ENCODE measurements around the gene SLC6A18. TPM values are rescaled to one million over a fixed set of nuclear protein-coding genes. Genes with fewer than 3 reads are reported as not detected.
"Not testable (repeated sequence)": the region's sequence is repeated elsewhere in the genome, so short reads cannot be mapped to it uniquely, and the experiment has no call there.

Gene SLC6A18
- total RNA-seq, 1 experiment from 2014 or later = not detected

DNA sequence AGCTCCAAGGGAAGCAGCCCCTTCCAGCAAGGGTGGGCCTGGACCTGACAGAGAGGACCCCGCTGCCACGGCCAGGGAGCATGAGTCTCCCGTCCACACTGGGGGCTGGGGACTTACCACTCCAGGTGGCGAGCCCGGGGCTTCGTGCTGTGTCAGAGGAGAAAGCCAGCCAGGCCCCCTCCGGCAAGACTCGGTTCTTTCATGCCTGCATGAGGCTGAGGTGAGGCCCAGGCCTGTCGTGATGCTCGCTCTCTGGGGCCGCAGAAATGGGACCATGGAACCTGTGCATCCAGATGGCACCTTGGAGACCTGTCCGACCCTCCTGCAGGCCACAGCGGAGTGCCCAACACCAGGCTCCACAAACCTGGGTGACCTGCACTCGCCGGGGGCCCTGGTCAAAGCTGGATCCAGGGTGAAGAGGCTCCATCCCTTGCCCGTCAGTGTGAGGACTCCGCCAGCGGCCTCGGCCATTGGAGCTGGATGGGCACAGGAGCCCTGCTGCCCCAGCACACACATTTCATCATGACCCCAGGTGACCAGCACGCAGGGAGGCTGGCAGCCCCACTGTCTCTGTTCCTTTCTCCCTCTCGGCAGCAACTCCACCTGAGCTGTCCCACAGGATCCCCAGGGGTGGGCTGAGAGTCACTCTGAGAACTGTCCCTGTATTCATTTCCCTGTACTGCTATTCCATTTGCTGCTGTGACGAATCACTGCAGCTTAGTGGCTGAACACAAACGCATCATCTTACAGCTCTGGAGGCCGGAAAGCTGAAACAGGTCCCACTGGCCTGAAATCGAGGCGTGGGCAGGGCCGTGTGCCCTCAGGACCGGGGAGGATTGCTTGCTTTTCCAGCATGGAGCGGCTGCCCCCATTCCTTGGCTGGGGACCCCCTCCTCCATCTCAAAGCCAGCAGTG is 24.4 kb downstream of the SLC6A18 start:
- DNase-seq (ENCODE audit: extremely low read depth, low read depth) = no peak

DNA sequence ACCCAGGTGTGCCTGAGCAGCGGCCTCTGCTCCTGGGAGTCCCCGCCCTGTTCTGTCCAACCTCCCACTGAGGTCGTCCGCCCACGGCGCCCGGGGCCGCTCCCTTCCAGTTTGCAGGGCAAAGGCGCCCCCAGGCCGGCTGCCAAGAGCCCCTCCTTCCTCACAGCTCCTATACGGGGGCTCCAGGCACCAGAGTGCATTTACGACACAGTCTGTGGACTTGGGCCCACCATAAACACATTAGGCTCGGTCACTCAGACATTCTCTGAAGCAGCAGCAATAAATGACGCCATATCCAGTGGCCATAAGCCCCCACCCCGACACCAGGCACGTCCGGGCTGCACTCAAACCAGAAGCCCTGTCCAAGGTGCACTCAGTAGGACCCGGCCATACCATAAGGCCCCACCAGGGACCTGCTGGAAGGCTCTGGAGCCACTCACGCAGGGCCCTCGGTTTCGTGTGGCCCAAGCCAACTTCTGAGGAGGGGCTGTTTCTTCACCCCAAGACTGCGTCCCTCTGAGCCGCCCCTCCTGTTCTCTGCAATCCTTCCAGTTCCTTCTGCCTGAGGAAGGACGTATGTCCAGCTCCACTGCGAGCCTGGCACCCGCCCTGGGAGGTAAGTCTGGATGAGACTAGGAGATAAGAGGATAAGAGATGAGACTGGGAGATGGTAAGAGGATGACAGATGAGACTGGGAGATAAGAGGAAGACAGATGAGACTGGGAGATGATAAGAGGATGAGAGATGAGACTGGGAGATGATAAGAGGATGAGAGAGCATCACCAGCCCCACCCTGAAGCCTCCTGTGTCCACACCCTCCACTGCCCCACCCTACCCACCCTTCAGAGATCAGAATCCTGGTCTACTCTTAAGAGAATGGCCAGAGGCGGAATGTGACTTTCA is 26.7 kb downstream of the SLC6A18 start:
- DNase-seq (ENCODE audit: extremely low read depth, low read depth) = no peak

DNA sequence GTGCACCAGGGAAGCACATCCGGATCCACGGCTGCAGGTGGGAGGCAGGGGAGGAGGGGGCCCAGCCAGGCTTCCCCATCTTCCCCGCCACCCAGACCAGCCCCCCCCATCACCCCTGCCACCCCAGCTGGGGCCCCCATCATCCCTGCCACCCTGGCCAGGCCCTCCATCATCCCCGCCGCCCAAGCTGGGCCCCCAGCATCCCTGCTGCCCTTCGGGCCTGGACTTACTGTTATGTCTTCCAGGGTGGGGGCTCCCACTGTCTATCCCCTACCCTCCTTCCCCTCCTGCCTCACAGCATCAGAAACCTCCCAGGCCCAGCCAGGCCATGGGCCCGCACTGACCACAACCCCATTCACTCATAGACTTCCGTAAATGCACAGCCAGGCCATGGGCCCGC is 27.5 kb downstream of the SLC6A18 start:
- no peak for DNase-seq (ENCODE audit: extremely low read depth, low read depth)

DNA sequence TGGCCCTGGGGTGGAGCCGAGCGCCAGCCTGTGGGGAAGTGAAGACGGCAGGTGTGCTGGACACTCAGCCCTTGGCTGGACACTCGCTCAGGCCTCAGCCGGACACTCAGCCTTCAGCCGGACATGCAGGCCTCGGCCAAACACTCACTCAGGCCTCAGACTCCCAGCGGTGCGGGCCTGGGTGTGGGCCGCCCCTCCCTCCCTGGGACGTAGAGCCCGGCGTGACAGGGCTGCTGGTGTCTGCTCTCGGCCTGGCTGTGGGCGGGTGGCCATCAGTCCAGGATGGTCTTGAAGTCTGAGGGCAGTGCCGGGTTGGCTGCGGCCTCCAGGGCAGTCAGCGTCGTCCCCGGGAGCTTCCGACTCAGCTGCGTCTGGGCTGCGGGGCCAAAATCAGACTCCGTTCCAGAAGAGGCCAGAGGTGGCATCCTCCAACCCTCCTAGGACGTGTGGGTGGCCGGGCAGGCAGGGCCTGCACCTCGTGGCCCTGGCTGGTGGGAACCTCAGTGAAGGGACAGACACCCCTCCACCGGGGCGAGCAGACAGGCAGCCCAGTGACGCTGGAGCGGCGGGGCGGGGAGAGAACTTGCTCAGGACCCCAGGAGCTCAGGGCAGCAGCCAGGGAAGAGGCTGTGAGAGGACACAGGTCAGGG is 28.4 kb downstream of the SLC6A18 start:
- DNase-seq (ENCODE audit: extremely low read depth, low read depth) = no peak

DNA sequence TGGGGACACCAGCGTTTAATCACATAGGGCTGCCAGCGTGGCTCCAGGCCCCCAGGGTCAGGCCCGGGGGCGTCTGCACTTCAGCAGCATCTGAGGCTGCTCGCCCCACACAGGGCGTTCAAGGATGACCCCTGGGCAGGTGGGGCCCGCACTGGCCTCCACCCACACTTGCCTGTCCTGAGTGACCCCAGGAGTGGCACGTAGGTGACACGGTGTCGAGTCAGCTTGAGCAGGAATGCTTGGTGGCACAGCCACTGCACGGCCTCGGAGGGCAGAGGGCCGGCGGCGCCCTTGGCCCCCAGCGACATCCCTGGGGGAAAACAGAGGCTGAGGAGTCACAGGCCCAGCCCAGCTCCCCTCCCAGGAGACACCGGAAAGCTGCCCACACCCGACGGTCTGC is 29.0 kb downstream of the SLC6A18 start:
- DNase-seq (ENCODE audit: extremely low read depth, low read depth) = no peak

DNA sequence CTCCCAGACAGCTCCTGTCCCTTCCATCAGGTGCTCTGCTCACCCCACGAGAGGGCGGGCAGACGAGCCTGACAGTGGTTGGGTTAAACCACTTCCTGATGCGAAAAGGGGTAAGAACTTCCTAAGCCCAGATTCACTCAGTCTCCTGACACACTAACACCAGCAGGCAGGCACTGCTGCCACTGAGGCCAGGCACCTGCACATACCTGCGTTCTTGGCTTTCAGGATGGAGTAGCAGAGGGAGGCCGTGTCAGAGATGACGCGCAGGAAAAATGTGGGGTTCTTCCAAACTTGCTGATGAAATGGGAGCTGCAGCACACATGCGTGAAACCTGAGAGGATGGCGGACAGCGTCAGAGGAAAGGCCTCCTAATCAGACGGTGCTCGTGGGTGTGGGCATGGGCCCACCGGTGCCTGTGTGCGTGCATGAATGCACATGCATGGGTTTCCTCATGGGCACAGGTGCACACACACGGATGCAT is 29.9 kb downstream of the SLC6A18 start:
- no peak for DNase-seq (ENCODE audit: extremely low read depth, low read depth)

DNA sequence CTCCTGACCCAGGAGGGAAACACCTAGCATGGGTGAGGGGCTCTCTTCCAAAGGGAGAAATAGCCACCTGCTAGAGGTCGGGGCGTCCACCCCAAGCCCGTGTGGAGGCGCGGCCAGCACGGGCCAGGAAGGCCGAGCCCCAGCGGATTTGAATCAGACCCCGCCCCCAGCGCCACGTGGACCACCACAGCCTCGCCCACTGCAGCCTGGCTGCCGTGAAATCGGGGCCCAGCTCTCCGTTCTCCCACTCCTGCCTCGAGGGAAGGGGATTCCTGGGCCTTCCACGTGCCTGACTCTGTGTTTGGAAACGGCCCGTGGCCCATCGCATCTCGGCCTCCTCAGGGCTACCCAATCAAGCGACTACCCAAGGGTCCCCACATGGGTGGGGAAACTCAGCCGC is 31.6 kb downstream of the SLC6A18 start:
- no peak for DNase-seq (ENCODE audit: extremely low read depth, low read depth)

DNA sequence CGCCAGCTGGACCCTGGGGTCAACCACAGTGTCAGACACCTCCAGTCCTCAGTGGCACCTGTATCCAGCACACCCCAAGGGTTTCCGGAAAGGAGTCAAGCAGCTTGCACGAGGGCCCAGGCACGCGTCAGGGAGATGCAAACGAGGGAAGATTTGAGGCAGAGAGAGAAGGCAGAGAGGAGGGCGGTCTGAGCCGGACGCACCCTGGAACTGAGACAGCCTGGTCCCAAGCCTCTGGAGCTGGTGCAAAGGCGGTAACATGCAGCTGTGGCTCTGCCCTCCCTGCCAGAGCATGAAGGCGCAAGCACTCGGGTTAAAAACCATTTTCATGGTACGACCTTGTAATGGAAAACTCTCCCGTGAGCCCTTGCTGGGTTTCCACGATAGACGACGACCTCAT is 32.2 kb downstream of the SLC6A18 start:
- DNase-seq (ENCODE audit: extremely low read depth, low read depth) = no peak

DNA sequence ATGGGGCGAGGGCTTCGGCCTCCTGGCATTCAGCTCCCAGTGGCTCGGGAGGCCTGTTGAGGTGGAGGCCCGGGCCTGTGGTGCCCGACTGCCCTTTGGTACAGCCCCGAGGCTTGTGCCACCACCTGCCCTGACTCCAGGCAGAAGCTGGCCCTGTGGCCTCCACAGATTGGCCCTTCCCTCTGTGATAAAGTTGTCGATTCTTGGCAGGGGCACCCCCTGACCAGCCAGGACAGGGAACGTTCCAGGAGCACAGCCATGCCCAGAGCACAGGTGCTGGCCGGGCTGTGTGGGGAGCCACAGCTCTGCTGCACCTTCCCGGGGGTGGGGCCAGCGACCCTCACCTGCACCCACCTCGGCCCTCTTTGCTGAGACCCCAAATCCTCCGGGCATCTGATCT is 32.7 kb downstream of the SLC6A18 start:
- no peak for DNase-seq (ENCODE audit: extremely low read depth, low read depth)

DNA sequence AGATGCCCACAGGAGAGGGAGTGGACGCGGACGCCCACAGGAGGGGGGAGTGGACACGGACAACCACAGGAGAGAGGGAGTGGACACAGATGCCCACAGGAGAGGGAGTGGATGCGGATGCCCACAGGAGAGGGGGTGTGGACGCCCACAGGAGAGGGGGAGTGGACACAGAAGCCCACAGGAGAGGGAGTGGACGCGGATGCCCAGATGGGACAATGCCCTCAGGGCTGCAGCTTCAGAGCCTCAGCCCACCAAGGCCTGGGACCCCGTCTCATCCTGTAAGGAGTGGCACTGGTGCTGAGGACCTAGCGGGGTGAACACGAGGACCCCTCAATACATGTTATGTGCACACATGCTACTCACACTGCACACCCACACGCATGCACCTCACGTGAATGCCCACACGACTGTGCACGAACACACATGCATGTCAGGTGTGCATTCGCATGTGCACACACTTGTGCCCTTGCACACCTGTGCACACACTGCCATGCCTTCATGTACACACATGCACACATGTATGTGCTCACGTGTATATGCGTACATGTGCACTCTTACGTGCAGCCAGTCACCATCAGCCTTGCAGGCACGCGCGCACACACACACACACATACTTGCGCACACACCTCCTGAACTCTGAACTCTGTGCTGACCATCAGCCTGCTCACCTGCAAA is 34.8 kb downstream of the SLC6A18 start:
- no peak for DNase-seq (ENCODE audit: extremely low read depth, low read depth)

DNA sequence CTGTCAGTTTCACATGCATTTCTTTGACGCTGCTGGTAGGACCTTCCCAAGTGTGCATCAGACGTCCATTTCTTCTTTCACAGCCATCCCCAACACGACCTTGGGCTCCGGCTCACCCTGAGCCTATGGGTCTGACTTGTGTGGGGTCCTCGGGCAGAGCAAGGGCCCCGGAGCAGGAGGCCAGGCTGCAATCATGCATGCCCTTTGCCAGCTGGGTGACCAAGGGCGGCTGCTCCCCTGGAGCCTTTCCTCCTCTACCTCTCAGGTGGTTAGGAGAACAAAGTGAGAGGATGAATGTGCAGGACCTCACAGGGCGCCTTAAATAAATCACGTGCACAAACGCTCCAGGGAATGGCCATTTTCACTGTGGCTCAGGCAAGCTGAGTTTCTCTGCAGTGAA is 36.5 kb downstream of the SLC6A18 start:
- no peak for DNase-seq (ENCODE audit: extremely low read depth, low read depth)

DNA sequence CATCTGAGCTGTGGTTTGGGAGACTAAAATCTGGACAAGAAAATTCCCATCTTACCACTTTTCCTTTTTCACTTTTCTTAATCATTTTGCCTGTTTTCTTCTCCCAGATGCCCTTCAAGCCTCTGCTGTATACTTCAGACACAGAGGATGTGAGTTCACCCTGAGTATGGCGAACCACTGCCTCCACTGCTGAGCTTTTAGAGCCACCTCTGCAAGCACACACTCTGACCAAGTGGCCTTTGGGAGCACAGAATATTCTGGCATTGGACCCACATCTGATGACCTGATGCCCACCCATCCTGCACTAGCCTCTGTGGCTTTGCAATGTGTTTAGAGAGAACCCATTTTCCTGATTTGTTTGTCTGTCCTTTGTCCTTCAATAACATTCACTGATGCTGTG is 37.2 kb downstream of the SLC6A18 start:
- DNase-seq (ENCODE audit: extremely low read depth, low read depth) = no peak

DNA sequence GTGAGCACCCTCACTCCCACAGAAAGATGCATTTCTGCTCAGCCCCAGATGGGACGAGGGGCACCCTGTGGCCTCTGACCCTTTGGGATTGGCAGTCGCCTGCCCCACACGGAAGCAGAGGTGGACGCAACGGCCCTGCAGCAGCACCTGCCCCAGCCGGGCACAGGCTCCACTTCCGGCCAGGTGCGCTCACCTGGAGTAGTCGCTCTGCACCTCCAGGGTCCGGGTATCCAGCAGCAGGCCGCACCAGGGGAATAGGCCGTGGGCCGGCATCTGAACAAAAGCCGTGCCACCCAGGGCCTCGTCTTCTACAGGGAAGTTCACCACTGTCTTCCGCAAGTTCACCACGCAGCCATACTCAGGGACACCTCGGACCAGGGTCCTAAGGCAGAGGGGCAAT is 39.0 kb downstream of the SLC6A18 start:
- no peak for DNase-seq (ENCODE audit: extremely low read depth, low read depth)

DNA sequence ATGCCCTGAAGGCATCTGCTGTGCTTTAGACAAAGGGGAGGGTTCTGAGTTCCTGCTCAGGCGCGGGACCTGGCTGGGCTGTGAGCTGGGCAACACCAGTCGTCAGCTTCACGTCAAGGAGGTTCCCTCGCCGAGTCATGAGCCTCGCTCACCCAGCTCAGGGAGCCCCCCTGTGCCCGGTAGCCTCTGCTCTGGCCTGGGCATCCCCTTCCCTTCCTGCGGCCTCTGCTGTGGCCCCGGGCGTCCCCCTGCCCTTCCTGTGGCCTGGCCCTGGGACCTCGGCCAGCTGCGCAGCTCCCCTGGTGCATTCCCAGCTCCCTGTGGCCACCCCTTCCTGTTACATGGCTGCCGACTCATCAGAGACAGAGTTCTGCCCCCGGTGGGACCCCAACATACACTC is 39.8 kb downstream of the SLC6A18 start:
- no peak for DNase-seq (ENCODE audit: extremely low read depth, low read depth)

DNA sequence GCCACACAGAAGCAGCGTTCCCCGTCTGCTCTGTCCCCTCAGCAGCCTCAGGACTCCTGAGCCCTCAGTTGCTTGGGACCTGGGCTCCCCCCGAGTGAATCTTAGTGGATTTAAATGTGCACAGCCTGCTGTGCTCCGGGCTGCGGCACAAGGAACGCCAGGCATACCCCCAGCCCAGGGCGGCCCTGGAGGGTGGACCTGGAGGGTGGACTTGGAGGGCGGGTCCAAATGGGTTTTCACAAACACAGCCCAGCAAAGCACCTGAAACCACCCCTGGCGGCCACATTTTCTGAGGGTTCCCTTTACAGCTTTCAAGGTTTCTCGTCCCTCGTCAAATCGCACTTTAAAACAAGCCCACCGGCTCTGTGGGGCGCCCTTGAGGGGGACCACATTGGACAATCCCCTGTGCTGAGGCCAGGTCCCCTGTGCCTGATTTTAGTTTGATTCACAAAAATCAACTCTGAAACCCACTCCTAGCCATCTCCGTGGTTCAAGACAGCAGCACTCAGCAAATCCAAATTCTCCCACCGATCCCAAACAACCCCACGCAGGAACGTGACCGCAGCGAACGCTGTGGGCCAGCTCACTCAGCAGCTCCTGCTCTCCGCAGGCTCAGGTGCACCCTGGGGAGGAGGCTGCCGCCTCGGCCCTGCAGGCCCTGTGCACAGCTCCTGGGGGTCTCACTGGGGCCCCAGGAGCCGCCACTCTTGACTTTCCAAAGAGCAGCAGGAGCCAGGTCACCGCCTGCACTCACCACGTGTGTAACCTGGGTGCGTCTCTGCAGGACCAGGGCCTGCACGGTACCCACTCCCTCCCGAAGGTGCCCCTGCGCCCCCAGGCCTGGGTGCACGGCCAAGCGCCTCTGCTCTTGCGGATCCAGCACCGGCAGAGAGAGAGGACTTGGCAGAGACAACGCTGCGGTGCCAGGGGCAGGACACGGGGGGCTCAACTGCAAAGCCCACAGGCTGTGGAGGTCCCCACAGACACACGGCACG is 40.6 kb downstream of the SLC6A18 start:
- DNase-seq (ENCODE audit: extremely low read depth, low read depth) = no peak

DNA sequence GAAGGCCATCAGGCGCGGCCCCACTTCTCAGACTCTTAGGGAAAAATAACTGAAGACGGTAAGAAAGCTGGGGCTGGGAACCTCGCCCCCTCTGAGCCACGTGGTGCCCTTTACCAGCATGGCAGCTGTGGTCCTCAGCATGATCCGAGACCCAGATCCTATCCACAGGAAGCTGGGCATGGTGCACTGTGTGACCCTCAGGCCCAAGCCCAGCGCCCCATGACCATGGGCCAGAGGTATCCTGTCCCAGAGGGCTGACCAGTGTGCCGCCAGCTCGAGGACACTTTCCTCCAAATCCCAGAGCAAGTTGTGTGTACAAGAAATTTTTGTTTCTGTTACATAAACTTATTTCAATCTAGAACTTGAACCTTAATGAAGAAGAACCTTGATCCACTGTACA is 41.6 kb downstream of the SLC6A18 start:
- DNase-seq (ENCODE audit: extremely low read depth, low read depth) = no peak

DNA sequence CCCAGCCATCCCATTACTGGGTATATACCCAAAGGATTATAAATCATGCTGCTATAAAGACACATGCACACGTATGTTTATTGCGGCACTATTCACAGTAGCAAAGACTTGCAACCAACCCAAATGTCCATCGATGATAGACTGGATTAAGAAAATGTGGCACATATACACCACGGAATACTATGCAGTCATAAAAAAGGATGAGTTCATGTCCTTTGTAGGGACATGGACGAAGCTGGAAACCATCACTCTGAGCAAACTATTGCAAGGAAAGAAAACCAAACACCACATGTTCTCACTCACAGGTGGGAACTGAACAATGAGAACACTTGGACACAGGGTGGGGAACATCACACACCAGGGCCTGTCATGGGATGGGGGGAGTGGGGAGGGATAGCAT is 42.3 kb downstream of the SLC6A18 start:
- not testable (repeated sequence) for DNase-seq (ENCODE audit: extremely low read depth, low read depth)

DNA sequence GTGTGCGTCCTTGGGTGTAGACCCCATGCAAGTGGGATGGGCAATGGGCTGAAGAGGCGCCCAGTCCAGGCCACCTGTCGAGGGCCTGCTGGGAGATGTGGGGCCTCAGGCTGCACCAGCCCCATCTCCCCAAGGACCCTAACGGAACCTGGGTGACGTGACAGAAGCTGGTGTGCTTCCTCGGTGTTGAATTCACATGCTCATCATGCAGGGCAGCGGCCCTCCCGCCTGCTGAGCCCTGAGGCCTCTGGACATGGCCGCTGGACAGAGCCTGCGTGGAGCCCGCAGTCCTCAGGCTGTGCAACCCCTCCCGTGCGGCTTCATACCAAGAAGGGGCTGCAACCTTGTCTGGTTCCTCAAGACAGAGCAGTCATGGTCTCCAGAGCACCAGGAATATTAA is 42.9 kb downstream of the SLC6A18 start:
- DNase-seq (ENCODE audit: extremely low read depth, low read depth) = no peak

DNA sequence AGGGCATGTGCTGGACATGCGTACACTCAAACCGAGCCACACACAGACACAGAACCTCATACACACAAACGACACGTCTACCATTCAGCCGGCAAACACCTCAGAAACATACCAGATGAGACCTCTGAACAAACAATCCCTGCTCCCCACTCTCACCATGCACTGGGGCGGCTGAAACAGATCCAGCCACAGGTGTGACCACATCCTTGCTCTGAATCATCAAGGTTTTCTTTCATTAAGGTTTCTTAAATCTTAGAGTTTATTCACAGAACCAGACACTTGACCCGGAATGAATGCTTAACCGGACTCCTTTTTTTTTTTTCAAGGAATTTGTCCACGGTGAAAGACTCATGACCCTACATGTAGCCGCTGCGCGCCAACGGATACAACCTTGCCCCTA is 43.5 kb downstream of the SLC6A18 start:
- no peak for DNase-seq (ENCODE audit: extremely low read depth, low read depth)

Measured in NCI-H460 (cell line).